ENCODE results near the gene BSG.
A peak's percentile ranks its signal among the peaks of the same experiment; 100 is the strongest.
"Not testable (repeated sequence)": the region's sequence is repeated elsewhere in the genome, so short reads cannot be mapped to it uniquely, and the experiment has no call there.

The BSG gene

GRCh38 chr19:602391-603301 lies 30.2 kb downstream of the BSG start:
- no peak for TF ChIP-seq ZBTB6 (tag by site-specific recombination; IDR thresholded peaks at IDR 0.05)
- no peak for TF ChIP-seq ZNF707 (tag by site-specific recombination; IDR thresholded peaks at IDR 0.05)
- TF ChIP-seq ZNF571 (tag by site-specific recombination; IDR thresholded peaks at IDR 0.05), result no peak
- no peak for TF ChIP-seq REPIN1 (tag by site-specific recombination; IDR thresholded peaks at IDR 0.05; ENCODE audit: low read depth)
- TF ChIP-seq ZNF19 (tag by site-specific recombination; IDR thresholded peaks at IDR 0.05; ENCODE audit: low read depth), result no peak
- TF ChIP-seq ZNF202 (tag by site-specific recombination; IDR thresholded peaks at IDR 0.05; ENCODE audit: borderline replicate concordance), result no peak
- no peak for TF ChIP-seq ZNF23 (tag by site-specific recombination; IDR thresholded peaks at IDR 0.05; ENCODE audit: borderline replicate concordance)
- 0 out of 2 replicates have a peak, but pooled peaks have one; percentile 24 for TF ChIP-seq HIC1 (tag by site-specific recombination; IDR thresholded peaks at IDR 0.05)
- H3K27ac ChIP-seq (ENCODE audit: extremely low read depth, low read depth, low read length), result no peak overlapping the region
- ChIA-PET POLR2A (no interaction called here), CTCF (no interaction called here)
- no peaks in the 10 kb centered on the region; a peak in 1 of 3 replicates for H3K36me3 ChIP-seq (ENCODE audit: control insufficient read depth in 2 of 2, insufficient read depth in 1 of 2, low read length in 2 of 2)
- H3K4me3 ChIP-seq (ENCODE audit: low read depth, low read length), result no peak overlapping the region
- H3K4me1 ChIP-seq (ENCODE audit: control insufficient read depth, insufficient read depth, low read length), result no peaks in the 10 kb centered on the region
- no peaks in the 10 kb centered on the region for H3K9me3 ChIP-seq (ENCODE audit: control insufficient read depth, insufficient read depth, low read depth, low read length)

- H3K36me3 ChIP-seq (ENCODE audit: control insufficient read depth in 2 of 2, insufficient read depth in 1 of 2, low read length in 2 of 2); H3K9me3 ChIP-seq (ENCODE audit: control insufficient read depth, insufficient read depth, low read depth, low read length); H3K27ac ChIP-seq (ENCODE audit: extremely low read depth, low read depth, low read length); H3K4me3 ChIP-seq (ENCODE audit: low read depth, low read length); POLR2A ChIA-PET; CTCF ChIA-PET; H3K4me1 ChIP-seq (ENCODE audit: control insufficient read depth, insufficient read depth, low read length): not testable (repeated sequence)
Measured at GRCh38 chr19:603302-603639, 30.9 kb downstream of the BSG start.

GRCh38 chr19:603779-604178 lies 31.4 kb downstream of the BSG start:
- H3K36me3 ChIP-seq (ENCODE audit: control insufficient read depth in 2 of 2, insufficient read depth in 1 of 2, low read length in 2 of 2); H3K4me3 ChIP-seq (ENCODE audit: low read depth, low read length); H3K4me1 ChIP-seq (ENCODE audit: control insufficient read depth, insufficient read depth, low read length); H3K27ac ChIP-seq (ENCODE audit: extremely low read depth, low read depth, low read length); CTCF ChIA-PET; H3K9me3 ChIP-seq (ENCODE audit: control insufficient read depth, insufficient read depth, low read depth, low read length); POLR2A ChIA-PET: not testable (repeated sequence)
- 0 out of 2 replicates have a peak, but pooled peaks have one; percentile 26 for TF ChIP-seq KLF8 (tag by site-specific recombination; IDR thresholded peaks at IDR 0.05)

- Histone ChIP-seq H3K4me3 (ENCODE audit: low read depth, low read length) (no peak overlapping the region), H3K4me1 (ENCODE audit: control insufficient read depth, insufficient read depth, low read length) (no peaks in the 10 kb centered on the region), H3K27ac (ENCODE audit: extremely low read depth, low read depth, low read length) (no peak overlapping the region), H3K36me3 (ENCODE audit: control insufficient read depth in 2 of 2, insufficient read depth in 1 of 2, low read length in 2 of 2) (no peaks in the 10 kb centered on the region; a peak in 1 of 3 replicates), H3K9me3 (ENCODE audit: control insufficient read depth, insufficient read depth, low read depth, low read length) (no peaks in the 10 kb centered on the region)
- ChIA-PET CTCF (no interaction called here), POLR2A (no interaction called here)
- TF ChIP-seq ZNF530 (tag by site-specific recombination; IDR thresholded peaks at IDR 0.05; ENCODE audit: low read depth) (no peak), KLF1 (tag by site-specific recombination; IDR thresholded peaks at IDR 0.05) (peak; percentile 97), KLF8 (tag by site-specific recombination; IDR thresholded peaks at IDR 0.05) (peak; percentile 91), ZNF146 (tag by site-specific recombination; IDR thresholded peaks at IDR 0.05) (no peak)
Measured at GRCh38 chr19:604355-604754, 32.0 kb downstream of the BSG start.

GRCh38 chr19:605061-605971 lies 32.9 kb downstream of the BSG start:
- H3K9me3 ChIP-seq (ENCODE audit: control insufficient read depth, insufficient read depth, low read depth, low read length); H3K36me3 ChIP-seq (ENCODE audit: control insufficient read depth in 2 of 2, insufficient read depth in 1 of 2, low read length in 2 of 2); POLR2A ChIA-PET; H3K4me1 ChIP-seq (ENCODE audit: control insufficient read depth, insufficient read depth, low read length); H3K27ac ChIP-seq (ENCODE audit: extremely low read depth, low read depth, low read length); CTCF ChIA-PET; H3K4me3 ChIP-seq (ENCODE audit: low read depth, low read length): not testable (repeated sequence)
